Lung (tissue), 13 donors: ENCODE results near the gene GAST. TPM values are rescaled to one million over a fixed set of nuclear protein-coding genes. Genes with fewer than 3 reads are reported as not detected.

ENCODE experiments used
- ATAC-seq: fragments of 200-7000 bp; cut with Tn5 transposase; one replicate; pipeline ENCODE4 v1.9.1; 2020; ENCODE audit warnings: moderate number of reproducible peaks; ENCODE audit not compliant: insufficient read depth, low FRiP score
- DNase-seq, 3 donors: peaks; one replicate each; pipeline ENCODE4 v3.0.0-alpha.2; 2013 to 2017
- H3K27ac ChIP-seq, 2 donors: one replicate each; pipeline ENCODE4 v1.5.1; 2013; ENCODE audit warnings: mild to moderate bottlenecking in 2 of 2, moderate library complexity in 2 of 2, control low read depth in 1 of 2, inconsistent platforms in 1 of 2, low read depth in 1 of 2, low read length in 1 of 2
- H3K27me3 ChIP-seq, 3 donors: one replicate each; pipeline ENCODE4 v1.5.1; 2013; ENCODE audit warnings: low read length in 2 of 3; ENCODE audit not compliant: control insufficient read depth in 3 of 3, insufficient read depth in 3 of 3
- H3K36me3 ChIP-seq, 4 donors: one replicate each; pipeline ENCODE4 v1.5.1; 2013; ENCODE audit warnings: low read length in 4 of 4, mild to moderate bottlenecking in 1 of 4, moderate library complexity in 1 of 4; ENCODE audit not compliant: control insufficient read depth in 4 of 4, insufficient read depth in 4 of 4
- H3K4me1 ChIP-seq, 5 donors: one replicate each; pipeline ENCODE4 v1.5.1; 2013; ENCODE audit warnings: low read length in 5 of 5, mild to moderate bottlenecking in 2 of 5, moderate library complexity in 1 of 5; ENCODE audit not compliant: control insufficient read depth in 5 of 5, insufficient read depth in 5 of 5
- H3K4me3 ChIP-seq: one replicate; pipeline ENCODE4 v1.5.1; 2013; ENCODE audit warnings: mild to moderate bottlenecking, control low read depth, moderate library complexity
- H3K9ac ChIP-seq, 2 donors: one replicate each; pipeline ENCODE4 v1.5.1; 2013; ENCODE audit warnings: low read length in 2 of 2, control low read depth in 1 of 2; ENCODE audit not compliant: insufficient read depth in 1 of 2
- H3K9me3 ChIP-seq, 4 donors: one replicate each; pipeline ENCODE4 v1.5.1; 2013; ENCODE audit warnings: low read length in 3 of 4, mild to moderate bottlenecking in 1 of 4, moderate library complexity in 1 of 4; ENCODE audit not compliant: control insufficient read depth in 4 of 4, insufficient read depth in 3 of 4
- WGBS, 2 donors: extraction: QIAGEN DNeasy Blood & Tissue Kit; methylation state at CpG; one replicate each; pipeline ENCODE4 v1.1.7; 2013; 5-methylcytosine and 5-hydroxymethylcytosine counted together
- polyA plus RNA-seq, 2 donors: library from polyadenylated mRNA; stranded (reverse); fragments of 200-250 nt; gene quantifications; one replicate each; pipeline ENCODE4 v1.2.1, GENCODE V29; 2013
- small RNA-seq: library from RNA; depleted of rRNA; stranded (forward); fragments of <200 nt; gene quantifications from one replicate; pipeline ENCODE3, GENCODE V24; 2014; ENCODE audit warnings: low replicate concordance
- total RNA-seq, 2 donors: library from RNA; depleted of rRNA in 1 of 2; stranded (reverse); fragments of >200 nt in 1 of 2; gene quantifications; one replicate each; pipeline ENCODE4 v1.2.1, GENCODE V29; 2014 to 2021
- TF ChIP-seq, protein P1 (sequence below): IDR thresholded peaks from 2 replicates; pipeline ENCODE4 v1.5.1; 2012; ENCODE audit warnings: mild to moderate bottlenecking; ENCODE audit errors: control extremely low read depth, extremely low read depth
- donor health status: control.
- donor health status: control.
- donor health status: Bipolar disorder and iron deficiency.
- donor health status: healthy.
- donor health status: DM: yes; HTN: yes; CAD: no.

The GAST gene
- total and polyA plus RNA-seq, 4 donors = not detected

- no peaks in the 10 kb centered on the region for H3K9me3 ChIP-seq
- DNase-seq (no peak), ATAC-seq (no peak)
- H3K4me3 ChIP-seq = no peak overlapping the region
- H3K27me3 ChIP-seq = no peaks in the 10 kb centered on the region
- no peak overlapping the region for H3K27ac ChIP-seq
- TF ChIP-seq, protein P1, sequence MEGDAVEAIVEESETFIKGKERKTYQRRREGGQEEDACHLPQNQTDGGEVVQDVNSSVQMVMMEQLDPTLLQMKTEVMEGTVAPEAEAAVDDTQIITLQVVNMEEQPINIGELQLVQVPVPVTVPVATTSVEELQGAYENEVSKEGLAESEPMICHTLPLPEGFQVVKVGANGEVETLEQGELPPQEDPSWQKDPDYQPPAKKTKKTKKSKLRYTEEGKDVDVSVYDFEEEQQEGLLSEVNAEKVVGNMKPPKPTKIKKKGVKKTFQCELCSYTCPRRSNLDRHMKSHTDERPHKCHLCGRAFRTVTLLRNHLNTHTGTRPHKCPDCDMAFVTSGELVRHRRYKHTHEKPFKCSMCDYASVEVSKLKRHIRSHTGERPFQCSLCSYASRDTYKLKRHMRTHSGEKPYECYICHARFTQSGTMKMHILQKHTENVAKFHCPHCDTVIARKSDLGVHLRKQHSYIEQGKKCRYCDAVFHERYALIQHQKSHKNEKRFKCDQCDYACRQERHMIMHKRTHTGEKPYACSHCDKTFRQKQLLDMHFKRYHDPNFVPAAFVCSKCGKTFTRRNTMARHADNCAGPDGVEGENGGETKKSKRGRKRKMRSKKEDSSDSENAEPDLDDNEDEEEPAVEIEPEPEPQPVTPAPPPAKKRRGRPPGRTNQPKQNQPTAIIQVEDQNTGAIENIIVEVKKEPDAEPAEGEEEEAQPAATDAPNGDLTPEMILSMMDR = no peak
- H3K36me3 ChIP-seq = peaks cover 12 to 55% (median 36%) of the 10 kb centered on the region in 4 donors
- WGBS, 2 donors = 89 to 97% methylated on average over 6 of the region's 6 CpGs
- H3K9ac ChIP-seq = no peak overlapping the region
- H3K4me1 ChIP-seq = no peaks in the 10 kb centered on the region
These were observed 50.3 kb downstream of the GAST start for GRCh38 chr17:41762391-41762790.

GRCh38 chr17:41762841-41763240 lies 50.7 kb downstream of the GAST start:
- WGBS, 2 donors = 95 to 97% methylated on average over 16 of the region's 16 CpGs
- ATAC-seq (no peak), DNase-seq (no peak)
- Histone ChIP-seq H3K36me3 (peaks cover 15 to 55% (median 39%) of the 10 kb centered on the region in 4 donors), H3K27me3 (no peaks in the 10 kb centered on the region), H3K9me3 (no peaks in the 10 kb centered on the region), H3K4me3 (no peak overlapping the region), H3K4me1 (no peaks in the 10 kb centered on the region), H3K9ac (no peak overlapping the region), H3K27ac (no peak overlapping the region)
- TF ChIP-seq, protein P1 = no peak

GRCh38 chr17:41763327-41763726 lies 51.2 kb downstream of the GAST start:
- Histone ChIP-seq H3K9ac (no peak overlapping the region), H3K4me1 (no peaks in the 10 kb centered on the region), H3K4me3 (no peak overlapping the region), H3K27ac (no peak overlapping the region), H3K27me3 (no peaks in the 10 kb centered on the region), H3K36me3 (peaks cover 12 to 53% (median 37%) of the 10 kb centered on the region in 4 donors), H3K9me3 (no peaks in the 10 kb centered on the region)
- DNase-seq (no peak), ATAC-seq (no peak)
- TF ChIP-seq, protein P1 = no peak
- 92 to 95% methylated on average over 8 of the region's 8 CpGs for WGBS, 2 donors

Small RNA genes lying within 50 kb of the gene (small RNA-seq; reads per million reads assigned to genes)
- gene RN7SL399P (not detected), gene RNA5SP442 (not detected)

Other genes starting within 250 kb of the GAST start
- not detected for gene KRT32, start 244.9 kb upstream of the GAST start, total RNA-seq
- not detected for gene KRT32, start 244.9 kb upstream of the GAST start, polyA plus RNA-seq
- not detected for gene KRT35, start 231.2 kb upstream of the GAST start, total RNA-seq
- gene KRT35, start 231.2 kb upstream of the GAST start, polyA plus RNA-seq = not detected
- not detected for gene KRT36, start 222.4 kb upstream of the GAST start, total RNA-seq
- under 1 TPM in 1 of 2 donors, not detected in 1; 0.02 TPM for gene KRT36, start 222.4 kb upstream of the GAST start, polyA plus RNA-seq
- 10 to 100 TPM in 1 of 2 donors, 1 to 10 TPM in 1; 7.9 to 11.6 TPM for gene KRT13, start 206.7 kb upstream of the GAST start, total RNA-seq
- gene KRT13, start 206.7 kb upstream of the GAST start, polyA plus RNA-seq = 10 to 100 TPM in 1 of 2 donors, 1 to 10 TPM in 1; 4.0 to 16.1 TPM
- gene KRT15, start 193.4 kb upstream of the GAST start, total RNA-seq = 10 to 100 TPM; 20.4 to 51.7 TPM
- 10 to 100 TPM; 15.2 to 33.6 TPM for gene KRT15, start 193.4 kb upstream of the GAST start, polyA plus RNA-seq
- gene KRT19, start 184.0 kb upstream of the GAST start, total RNA-seq = 100 to 1,000 TPM; 495 to 770 TPM
- gene KRT19, start 184.0 kb upstream of the GAST start, polyA plus RNA-seq = 100 to 1,000 TPM; 637 to 811 TPM
- gene KRT9, start 140.3 kb upstream of the GAST start, total RNA-seq = not detected
- not detected for gene KRT9, start 140.3 kb upstream of the GAST start, polyA plus RNA-seq
- under 1 TPM in 1 of 2 donors, not detected in 1; 0.71 TPM for gene KRT14, start 125.4 kb upstream of the GAST start, total RNA-seq
- gene KRT14, start 125.4 kb upstream of the GAST start, polyA plus RNA-seq = under 1 TPM; 0.37 to 0.63 TPM
- under 1 TPM in 1 of 2 donors, not detected in 1; 0.28 TPM for gene KRT16, start 99.6 kb upstream of the GAST start, total RNA-seq
- gene KRT16, start 99.6 kb upstream of the GAST start, polyA plus RNA-seq = under 1 TPM; 0.10 to 0.18 TPM
- 10 to 100 TPM; 39.8 to 45.4 TPM for gene KRT17, start 87.8 kb upstream of the GAST start, total RNA-seq
- gene KRT17, start 87.8 kb upstream of the GAST start, polyA plus RNA-seq = 10 to 100 TPM; 27.3 to 47.2 TPM
- 100 to 1,000 TPM; 381 to 872 TPM for gene EIF1, start 23.4 kb upstream of the GAST start, total RNA-seq
- 100 to 1,000 TPM; 485 to 867 TPM for gene EIF1, start 23.4 kb upstream of the GAST start, polyA plus RNA-seq
- gene HAP1, start 22.3 kb downstream of the GAST start, total RNA-seq = under 1 TPM; 0.21 to 0.26 TPM
- gene HAP1, start 22.3 kb downstream of the GAST start, polyA plus RNA-seq = under 1 TPM; 0.07 to 0.57 TPM
- 100 to 1,000 TPM; 118 to 150 TPM for gene JUP, start 74.4 kb downstream of the GAST start, total RNA-seq
- gene JUP, start 74.4 kb downstream of the GAST start, polyA plus RNA-seq = 10 to 100 TPM; 60.9 to 83.6 TPM
- gene P3H4, start 99.6 kb downstream of the GAST start, total RNA-seq = 10 to 100 TPM; 12.3 to 13.2 TPM
- 1 to 10 TPM; 6.8 to 9.6 TPM for gene P3H4, start 99.6 kb downstream of the GAST start, polyA plus RNA-seq
- gene FKBP10, start 100.7 kb downstream of the GAST start, total RNA-seq = 10 to 100 TPM; 53.2 to 64.4 TPM
- gene FKBP10, start 100.7 kb downstream of the GAST start, polyA plus RNA-seq = 10 to 100 TPM; 32.6 to 43.3 TPM
- gene NT5C3B, start 123.9 kb downstream of the GAST start, total RNA-seq = 10 to 100 TPM; 36.5 to 39.4 TPM
- 10 to 100 TPM; 34.9 to 68.5 TPM for gene NT5C3B, start 123.9 kb downstream of the GAST start, polyA plus RNA-seq
- gene KLHL10, start 125.5 kb downstream of the GAST start, total RNA-seq = under 1 TPM in 1 of 2 donors, not detected in 1; 0.09 TPM
- gene KLHL10, start 125.5 kb downstream of the GAST start, polyA plus RNA-seq = under 1 TPM; 0.08 to 0.12 TPM
- gene KLHL11, start 153.1 kb downstream of the GAST start, total RNA-seq = 10 to 100 TPM; 12.2 to 27.7 TPM
- 1 to 10 TPM in 1 of 2 donors, under 1 TPM in 1; 0.63 to 1.4 TPM for gene KLHL11, start 153.1 kb downstream of the GAST start, polyA plus RNA-seq
- gene ACLY, start 206.6 kb downstream of the GAST start, total RNA-seq = 100 to 1,000 TPM in 1 of 2 donors, 10 to 100 TPM in 1; 75.5 to 158 TPM
- 10 to 100 TPM; 27.5 to 82.6 TPM for gene ACLY, start 206.6 kb downstream of the GAST start, polyA plus RNA-seq
- 10 to 100 TPM; 12.5 to 16.7 TPM for gene ODAD4, start 218.3 kb downstream of the GAST start, total RNA-seq
- gene ODAD4, start 218.3 kb downstream of the GAST start, polyA plus RNA-seq = 1 to 10 TPM; 5.4 to 6.0 TPM